PC-9 (cell line): ENCODE results near the gene PRR15.

ENCODE experiments used
- CTCF ChIP-seq: fragments of 200-600 bp; sonication (generic); conservative IDR thresholded peaks from 2 replicates; pipeline ENCODE4 v1.6.1; 2017; ENCODE audit warnings: mixed run types, antibody characterized with exemption, mild to moderate bottlenecking, moderate library complexity
- EZH2 ChIP-seq: fragments of 200-600 bp; sonication (generic); IDR thresholded peaks from 2 replicates; pipeline ENCODE4 v1.8.0; 2017; ENCODE audit warnings: antibody characterized with exemption, low read depth

GRCh38 chr7:29567174-29567573 lies 3.5 kb downstream of the PRR15 start:
- TF ChIP-seq CTCF (no peak), EZH2 (no peak)
